PFSK-1 (cell line): ENCODE data around the gene SAMD4B.

Experiments used
- FOXP2 ChIP-seq: optimal IDR thresholded peaks from 2 replicates; pipeline ENCODE3; 2011; ENCODE audit warnings: borderline replicate concordance, control low read depth, inconsistent platforms; ENCODE audit not compliant: insufficient read depth; ENCODE audit errors: extremely low read length, extremely low read depth
- POLR2AphosphoS5 ChIP-seq: IDR thresholded peaks from 2 replicates; pipeline ENCODE4 v1.6.1; 2012; ENCODE audit warnings: low read depth, mild to moderate bottlenecking, control low read depth, low read length, moderate library complexity
- REST ChIP-seq, 2 experiments: IDR thresholded peaks; 2 replicates each; pipeline versions ENCODE4 v1.6.1 to v1.8.0; 2011 to 2012; ENCODE audit warnings: low read depth in 2 of 2, low read length in 2 of 2, control low read depth in 1 of 2, inconsistent platforms in 1 of 2, mild to moderate bottlenecking in 1 of 2, moderate library complexity in 1 of 2; ENCODE audit not compliant: insufficient read depth in 1 of 2
- SIN3A ChIP-seq: IDR thresholded peaks from 2 replicates; pipeline ENCODE4 v1.6.1; 2012; ENCODE audit warnings: mild to moderate bottlenecking, low read length, moderate library complexity, borderline replicate concordance; ENCODE audit not compliant: insufficient read depth
- TAF1 ChIP-seq: IDR thresholded peaks from 2 replicates; pipeline ENCODE4 v1.6.1; 2012; ENCODE audit warnings: low read length, control low read depth, borderline replicate concordance; ENCODE audit not compliant: insufficient read depth

DNA sequence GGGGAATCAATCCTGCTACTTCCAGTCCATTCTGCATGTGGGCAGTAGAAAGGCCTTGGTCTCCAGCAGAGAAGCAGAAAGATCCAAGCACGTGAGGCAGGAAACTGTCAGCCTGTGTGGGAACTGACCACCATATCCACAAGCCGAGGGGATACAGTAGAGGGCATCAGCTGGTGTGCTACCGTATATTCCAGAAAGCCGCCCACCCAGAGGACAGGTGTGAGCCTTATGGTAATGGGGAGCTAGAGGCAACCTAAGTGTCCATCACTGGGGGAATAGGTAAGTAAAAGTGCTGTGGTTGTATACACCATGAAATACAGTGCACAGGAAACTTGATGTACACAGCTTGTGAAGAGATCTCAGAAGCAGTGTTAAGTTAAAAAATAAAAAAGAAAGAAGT is 48.8 kb upstream of the SAMD4B start:
- TF ChIP-seq SIN3A (no peak), FOXP2 (no peak), POLR2AphosphoS5 (no peak), TAF1 (no peak), REST (IDR thresholded peaks at IDR 0.05; ENCODE audit: insufficient read depth in 1 of 2, low read depth in 2 of 2, low read length in 2 of 2) (no peak)
